T1000 (cell line): ENCODE results near the gene SLC30A3.
"Not testable (repeated sequence)": the region's sequence is repeated elsewhere in the genome, so short reads cannot be mapped to it uniquely, and the experiment has no call there.

Experiments used
- DNase-seq: peaks from one replicate; lab custom pipeline; 2025; ENCODE audit warnings: mixed read lengths; lab: John Stamatoyannopoulos, UW

Gene SLC30A3

DNA sequence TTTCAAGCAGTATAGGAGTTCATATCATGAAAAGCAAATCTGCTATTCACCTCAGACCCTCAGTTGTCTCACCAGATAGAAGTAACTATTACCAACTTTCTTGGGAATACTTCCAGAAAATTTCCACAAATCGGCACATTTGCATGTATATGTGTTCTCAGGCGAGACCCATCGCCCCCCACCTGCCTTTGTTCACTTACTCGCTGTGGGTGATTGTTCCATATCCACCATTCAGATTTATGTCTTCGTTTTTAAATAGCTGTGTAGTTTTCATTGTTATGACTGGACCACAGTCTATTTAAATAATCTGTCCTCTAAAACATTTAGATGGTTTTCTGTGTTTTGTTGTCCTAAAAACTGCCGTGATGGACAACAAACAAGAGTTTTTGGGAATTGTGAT is 22.6 kb upstream of the SLC30A3 start:
- no peak for DNase-seq

- DNase-seq = no peak
These were observed 22.1 kb upstream of the SLC30A3 start for GRCh38 chr2:27284996-27285395.

DNA sequence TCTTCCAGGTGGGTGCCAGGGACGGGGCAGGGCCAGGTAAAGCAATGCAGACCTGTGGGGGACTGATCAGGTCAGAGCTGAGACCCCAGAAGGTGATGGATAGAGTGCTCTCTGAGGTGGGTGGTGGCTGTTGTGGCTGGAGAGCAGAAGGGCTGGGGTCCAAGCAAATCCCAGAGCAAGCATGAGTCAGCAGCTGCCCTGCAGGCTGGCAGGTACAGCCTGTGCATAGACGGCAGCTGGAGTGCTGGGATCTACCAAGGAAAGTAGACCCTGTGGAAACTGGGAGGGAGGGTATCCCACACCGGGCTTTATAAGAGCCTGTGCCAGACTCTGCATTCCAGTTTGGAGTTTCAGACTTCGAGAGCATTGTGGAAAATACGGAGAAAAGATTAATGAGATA is 20.0 kb upstream of the SLC30A3 start:
- DNase-seq = no peak

DNA sequence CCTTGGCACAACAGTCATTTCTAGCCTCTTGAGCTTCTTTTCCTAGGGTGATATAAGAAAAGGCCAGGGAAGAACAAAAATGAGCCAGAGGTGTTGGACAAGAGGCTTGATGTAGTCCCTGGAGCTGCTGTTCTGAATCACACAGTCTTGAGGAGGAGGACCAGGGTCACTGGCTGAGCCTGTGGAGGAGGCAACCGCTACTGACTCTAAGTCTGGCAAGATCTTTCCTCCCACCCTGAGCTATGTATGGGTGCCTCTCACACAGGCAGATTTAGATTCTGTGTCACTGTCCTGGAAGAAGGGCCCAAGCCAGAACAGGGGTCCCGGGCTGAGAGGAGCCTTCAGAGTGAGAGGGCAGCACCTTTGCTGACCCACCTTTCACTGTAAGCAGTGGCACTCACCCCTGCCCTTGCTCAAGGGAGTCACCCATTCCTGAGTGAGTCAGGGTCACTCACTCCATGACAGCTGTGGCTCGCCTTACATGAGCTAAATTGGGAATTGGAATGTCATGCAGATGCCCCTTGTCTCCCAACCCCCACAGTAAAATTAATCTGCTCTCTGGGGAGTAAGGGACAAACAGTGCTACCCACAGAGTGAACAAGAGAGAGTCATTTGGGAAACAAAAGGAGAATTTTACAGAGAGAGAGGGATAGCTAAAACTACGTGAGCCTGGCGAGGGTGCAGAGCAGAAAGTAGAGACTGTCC is 19.2 kb upstream of the SLC30A3 start, which contains the start of gene TRIM54:
Gene TRIM54 (plus strand): TSS at position 575 of the 705 bp plus-strand sequence. CDS start 303 bp downstream, outside the sequence.
- no peak for DNase-seq

- no peak for DNase-seq
These were observed 18.6 kb upstream of the SLC30A3 start for GRCh38 chr2:27281442-27281841.

GRCh38 chr2:27280826-27281225 is 18.0 kb upstream of the SLC30A3 start:
- no peak for DNase-seq

DNA sequence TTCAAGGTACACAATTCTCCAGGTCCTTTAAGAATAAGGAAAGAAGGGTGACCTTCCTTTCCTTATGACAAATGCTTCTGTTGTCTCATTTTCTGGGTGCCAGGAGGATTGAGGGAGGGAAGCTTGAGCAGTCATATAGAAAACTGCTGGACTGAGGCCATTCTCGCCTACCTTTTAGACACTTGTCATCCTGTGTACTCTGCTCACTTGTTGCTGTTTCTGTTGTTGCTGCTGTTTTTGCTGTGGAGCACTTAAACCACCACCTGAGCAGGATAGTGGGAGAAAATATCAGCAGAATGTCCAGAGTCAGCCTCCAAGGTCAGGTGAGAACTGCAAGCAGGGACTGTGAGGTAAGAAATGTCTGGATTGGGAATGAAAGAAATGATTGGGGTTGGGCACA is 15.2 kb upstream of the SLC30A3 start:
- no peak for DNase-seq

DNA sequence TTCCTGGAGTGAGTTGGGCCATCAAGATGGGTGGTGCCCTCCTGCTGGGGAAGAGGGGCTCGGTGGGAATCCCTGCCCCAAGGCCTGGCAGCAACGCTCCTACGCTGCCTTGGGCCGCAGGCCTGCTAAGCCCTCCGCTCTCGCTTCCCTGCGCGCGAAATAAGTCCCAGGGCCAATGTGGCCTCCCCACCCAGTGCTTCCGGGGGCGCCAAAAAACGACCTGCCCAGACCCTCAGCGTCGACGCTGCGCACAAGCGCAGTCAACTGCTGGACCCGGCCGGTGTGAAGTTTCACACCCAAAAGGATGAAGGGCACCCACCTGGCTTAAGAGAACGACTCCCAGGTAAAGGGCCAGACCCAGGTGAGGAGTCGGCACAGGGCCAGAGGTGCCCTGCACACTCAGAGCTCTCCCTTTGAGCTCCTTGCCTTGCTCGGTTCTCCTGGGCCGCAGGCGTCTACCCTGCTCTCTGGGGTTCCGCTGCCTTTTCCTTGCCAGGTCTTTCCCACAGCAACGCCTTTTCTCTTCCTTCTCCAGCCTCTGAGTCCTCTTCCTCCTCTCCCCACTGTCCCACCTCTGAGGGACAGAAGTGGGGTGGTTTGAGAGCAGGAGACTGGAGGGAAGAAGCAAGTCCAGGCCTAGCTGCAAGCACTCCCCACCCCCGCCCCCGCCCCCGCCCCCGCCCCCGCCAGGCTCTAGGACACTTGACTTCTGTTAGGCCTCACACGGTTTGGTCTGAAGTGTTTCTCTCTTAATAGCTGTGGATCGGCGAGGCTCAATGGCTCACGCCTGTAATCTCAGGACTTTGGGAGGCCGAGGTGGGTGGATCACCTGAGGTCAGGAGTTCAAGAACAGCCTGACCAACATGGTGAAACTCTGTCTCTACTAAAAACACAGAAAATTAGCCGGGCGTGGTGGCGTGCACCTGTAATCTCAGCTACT is 12.6 kb upstream of the SLC30A3 start, which contains the start of gene DNAJC5G:
Gene DNAJC5G (plus strand): TSS at position 223 of the 940 bp plus-strand sequence. CDS start 1,296 bp downstream, outside the sequence.
- DNase-seq = no peak

GRCh38 chr2:27272537-27273522 is 10.0 kb upstream of the SLC30A3 start:
- DNase-seq = not testable (repeated sequence)

DNA sequence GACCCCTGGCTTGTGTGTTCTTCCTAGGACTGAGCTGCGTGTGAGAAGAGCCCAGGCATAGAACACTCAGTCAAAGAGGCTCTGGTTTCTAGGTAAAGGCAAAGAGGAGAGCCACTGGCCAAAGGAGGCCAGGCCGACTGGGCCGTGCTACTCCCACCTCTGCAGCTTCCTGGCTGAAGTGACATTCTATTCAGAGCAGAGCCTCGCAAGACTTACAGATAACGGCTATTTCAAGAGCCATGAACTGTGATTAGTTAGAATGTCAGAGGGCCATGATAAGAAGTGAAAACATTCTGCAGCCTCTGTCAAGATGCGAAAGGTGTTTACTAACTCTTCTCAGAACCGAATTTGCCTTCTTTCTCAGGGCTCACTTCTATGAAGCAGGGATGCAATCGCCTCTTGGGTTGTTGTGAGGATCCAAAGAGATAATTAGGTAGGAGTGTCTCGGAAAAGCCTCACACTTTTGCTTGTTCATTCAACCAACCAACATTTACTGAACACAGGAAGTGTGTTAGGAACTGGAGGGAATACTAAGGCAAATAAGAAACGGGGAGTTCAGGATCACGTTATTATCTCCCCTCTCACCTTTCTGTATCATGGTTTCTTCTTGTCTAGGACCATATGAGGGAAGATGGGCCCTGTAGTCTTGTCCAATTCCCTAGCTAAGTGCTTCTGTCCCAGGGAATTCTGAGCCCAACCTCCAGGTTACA is 8.9 kb upstream of the SLC30A3 start:
- no peak for DNase-seq

DNA sequence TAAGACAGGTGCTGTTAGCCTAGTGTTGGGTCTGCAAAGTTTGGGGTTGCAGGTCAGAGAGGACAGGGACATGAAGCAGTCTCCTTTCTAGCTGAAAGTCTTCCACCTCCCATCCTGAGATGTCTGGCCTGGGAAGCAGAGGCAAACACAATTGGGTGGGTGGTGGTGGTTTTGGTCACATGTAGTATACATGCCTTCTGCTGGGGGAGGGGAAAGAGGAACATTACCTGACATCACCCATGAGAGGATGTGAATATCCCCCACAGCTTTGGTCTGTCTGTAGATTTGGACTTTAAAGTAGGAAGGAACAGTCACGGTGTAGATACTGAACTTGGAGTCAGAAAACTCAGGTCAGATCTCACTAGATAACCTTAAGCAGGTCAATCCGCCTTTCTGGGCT is 7.8 kb upstream of the SLC30A3 start:
- DNase-seq = no peak

GRCh38 chr2:27270131-27270530 is 7.3 kb upstream of the SLC30A3 start:
- no peak for DNase-seq

GRCh38 chr2:27268296-27268695 is 5.4 kb upstream of the SLC30A3 start:
- not testable (repeated sequence) for DNase-seq

GRCh38 chr2:27265536-27265870 is 2.7 kb upstream of the SLC30A3 start:
- no peak for DNase-seq

DNA sequence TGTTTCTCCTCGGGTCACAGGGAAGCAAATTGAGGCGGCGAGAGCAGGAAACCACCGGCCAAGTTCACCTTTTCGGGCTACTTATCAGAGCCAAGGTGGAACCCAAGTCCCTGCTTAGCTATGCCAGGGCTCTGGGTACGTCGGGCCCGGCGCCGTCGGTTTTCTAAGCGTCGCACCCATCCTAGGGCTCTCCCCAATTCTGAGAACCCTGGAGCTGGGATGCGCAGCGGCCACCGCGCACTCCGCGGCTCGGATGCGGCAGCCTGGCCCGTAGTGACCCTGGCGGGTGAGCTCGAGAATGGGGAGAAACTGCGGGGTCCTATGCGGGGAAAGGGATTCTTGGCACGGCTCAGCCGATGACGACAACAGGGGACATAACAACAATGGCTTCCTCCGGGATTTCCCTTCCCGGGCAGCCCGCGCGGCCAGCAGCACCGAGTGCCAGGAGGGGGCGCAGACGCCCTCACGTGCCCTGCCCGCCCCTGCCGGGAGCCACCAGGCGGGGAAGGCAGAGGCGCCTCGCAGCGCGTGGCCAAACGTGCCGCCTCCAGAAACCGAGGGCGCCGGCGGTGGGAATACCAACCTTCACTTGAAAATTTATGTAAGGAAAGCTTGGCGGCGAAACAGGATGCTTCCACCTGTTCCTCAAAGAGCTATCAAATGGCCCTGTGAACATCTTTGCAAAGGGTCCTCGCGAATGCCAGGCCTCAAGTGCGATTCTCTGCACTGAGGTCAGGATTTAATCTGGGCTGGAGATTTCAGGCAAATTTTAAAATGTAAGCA is 2.1 kb upstream of the SLC30A3 start:
- no peak for DNase-seq

DNA sequence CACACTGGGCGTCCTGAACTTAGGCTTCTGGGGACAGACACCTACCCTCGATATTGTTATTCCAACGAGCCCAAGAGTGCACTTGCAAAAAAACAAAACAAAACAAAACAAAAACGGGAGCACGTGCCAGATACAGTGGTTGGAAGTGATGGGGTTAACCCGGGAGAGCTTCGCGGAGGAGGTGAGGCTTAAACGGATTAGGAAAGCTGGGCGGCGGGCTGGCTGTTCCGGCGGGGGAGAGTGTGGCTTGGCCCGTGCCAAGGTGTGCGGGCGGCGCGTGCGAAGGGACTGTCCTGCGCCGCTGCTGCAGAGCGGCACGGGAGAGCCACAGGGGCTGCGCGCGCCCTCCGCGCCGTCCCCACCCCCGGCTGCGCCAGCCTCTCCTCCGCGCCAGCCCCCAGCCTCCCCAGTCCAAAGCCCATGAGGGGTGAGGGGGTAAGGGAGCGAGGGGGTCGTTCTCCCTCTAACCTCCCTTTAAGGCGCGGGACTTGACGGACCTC is 1.5 kb upstream of the SLC30A3 start:
- no peak for DNase-seq

DNA sequence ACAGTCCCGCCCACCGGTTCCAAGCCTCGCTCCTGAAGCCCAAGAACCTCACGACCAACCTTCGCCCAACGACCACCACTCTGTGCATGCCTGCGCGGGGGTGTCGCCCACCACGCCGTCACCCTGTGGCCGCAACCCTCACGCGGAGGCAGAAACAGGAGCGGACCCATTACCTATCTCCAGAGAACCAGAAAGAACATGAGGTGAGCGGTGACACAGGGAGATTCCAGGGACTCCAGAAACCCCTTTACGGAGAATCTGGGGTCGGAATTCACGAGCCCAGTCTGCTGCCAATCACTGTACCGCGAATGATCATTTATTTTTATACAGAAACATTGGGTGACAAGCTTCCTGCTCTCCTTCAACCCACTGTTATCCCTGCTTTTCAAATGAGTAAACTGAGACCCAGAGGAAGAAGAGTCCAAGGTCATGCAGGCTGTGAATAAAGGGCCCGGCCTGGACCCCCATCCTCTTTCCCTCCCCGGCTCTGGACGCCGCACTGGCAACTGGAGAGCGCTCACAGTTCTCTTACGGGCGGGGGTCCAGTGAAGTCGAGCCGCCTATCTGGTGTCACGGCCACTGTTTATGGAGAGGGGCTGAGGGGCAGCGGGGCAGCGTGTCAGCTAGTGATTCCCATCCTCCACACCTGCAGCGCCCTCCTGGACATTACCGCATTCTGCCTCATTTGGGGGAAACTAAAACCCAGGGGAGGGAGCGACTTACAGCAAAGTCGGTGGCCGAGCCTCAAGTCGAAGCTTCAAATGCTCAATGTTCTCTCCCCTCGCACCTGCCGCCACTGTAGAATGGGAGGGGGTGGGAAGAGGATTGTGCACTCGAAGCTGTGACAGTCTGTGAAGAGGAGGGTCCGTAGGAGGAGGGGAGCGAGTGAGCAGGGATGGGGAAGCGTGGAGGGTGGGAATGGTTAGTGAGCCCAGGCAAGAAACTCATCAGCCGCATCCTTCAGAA is 723 bp upstream of the SLC30A3 start:
- no peak for DNase-seq

GRCh38 chr2:27261926-27262298 is 935 bp downstream of the SLC30A3 start:
- DNase-seq = no peak
